Measurements from ENCODE around the gene PALM.
A peak's percentile ranks its signal among the peaks of the same experiment; 100 is the strongest.

Gene PALM

DNA sequence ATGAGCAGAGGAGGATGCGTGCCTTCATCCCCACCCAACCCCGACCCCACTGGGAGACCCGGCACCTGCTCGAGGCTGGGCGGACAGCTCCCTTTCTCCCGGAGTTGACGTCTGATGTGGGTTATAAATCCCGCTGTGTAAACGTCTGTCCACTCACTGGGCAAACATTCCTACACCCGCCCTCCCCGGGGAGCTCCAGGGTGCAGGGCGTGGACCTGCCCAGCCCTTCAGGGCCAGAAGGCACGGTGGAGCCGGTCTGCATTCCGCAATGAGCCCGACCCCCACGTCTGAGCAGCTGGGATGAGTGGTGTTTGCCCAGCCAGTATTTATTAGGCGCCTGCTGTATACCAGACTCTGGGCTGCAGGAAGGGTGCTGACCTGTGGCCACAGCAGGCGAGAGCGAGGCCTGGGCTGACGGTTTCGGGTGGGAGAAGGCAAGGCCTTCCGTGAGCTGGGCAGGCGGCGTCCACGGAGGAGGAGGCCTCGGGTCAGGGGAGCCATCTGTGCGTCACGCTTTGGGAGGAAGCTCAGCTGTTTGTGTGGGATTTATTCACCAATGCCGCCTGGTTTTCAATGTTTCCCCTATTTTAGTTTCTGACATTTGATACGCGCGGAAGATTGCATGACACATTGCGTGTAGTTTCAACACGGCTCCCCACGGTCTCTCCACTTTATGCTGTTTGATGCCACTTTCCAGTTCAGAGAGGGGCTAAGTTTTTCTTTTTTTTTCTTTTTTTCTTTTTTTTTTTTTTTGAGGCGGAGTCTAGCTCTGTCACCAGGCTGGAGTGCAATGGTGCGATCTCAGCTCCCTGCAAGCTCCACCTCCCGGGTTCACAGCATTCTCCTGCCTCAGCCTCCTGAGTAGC is 44.1 kb downstream of the PALM start:
- DNase-seq: peak; percentile 88

DNA sequence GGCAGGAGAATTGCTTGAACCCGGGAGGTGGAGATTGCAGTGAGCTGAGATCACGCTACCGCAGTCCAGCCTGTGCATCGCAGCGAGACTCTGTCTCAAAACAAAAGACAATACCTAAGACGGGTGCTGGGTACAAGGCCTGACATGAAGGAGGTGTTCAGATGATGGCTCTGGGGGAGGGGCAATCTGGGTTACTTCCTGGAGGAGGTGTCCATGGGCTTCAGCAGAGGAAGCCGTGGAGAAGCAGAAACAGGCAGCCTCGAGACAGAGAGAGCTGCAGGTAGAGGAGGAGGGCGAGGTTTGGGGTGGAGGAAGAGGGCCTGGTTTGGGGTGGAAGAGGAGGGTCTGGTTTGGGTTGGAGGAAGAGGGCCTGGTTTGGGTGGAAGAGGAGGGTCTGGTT is 45.8 kb downstream of the PALM start:
- no peak for DNase-seq

GRCh38 chr19:755063-755462 is 46.3 kb downstream of the PALM start:
- DNase-seq: no peak

DNA sequence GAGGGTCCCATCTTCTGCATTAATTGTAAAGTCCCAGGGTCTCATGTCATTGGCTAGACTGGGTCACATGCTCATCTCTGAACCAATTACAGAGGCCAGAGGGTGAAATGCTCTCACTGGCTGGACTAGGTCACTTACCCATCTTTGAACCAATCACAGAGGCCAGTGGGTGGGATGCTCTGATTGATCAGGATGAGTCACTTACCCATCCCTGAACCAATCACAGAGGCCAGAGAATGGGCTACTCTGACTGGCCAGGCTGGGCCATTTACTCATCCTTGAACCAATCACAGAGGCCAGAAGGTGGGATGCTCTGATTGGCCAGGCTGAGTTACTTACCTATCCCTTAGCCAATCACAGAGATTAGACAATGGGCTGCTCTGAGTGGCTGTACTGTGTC is 47.5 kb downstream of the PALM start:
- peak; percentile 69 for DNase-seq

DNA sequence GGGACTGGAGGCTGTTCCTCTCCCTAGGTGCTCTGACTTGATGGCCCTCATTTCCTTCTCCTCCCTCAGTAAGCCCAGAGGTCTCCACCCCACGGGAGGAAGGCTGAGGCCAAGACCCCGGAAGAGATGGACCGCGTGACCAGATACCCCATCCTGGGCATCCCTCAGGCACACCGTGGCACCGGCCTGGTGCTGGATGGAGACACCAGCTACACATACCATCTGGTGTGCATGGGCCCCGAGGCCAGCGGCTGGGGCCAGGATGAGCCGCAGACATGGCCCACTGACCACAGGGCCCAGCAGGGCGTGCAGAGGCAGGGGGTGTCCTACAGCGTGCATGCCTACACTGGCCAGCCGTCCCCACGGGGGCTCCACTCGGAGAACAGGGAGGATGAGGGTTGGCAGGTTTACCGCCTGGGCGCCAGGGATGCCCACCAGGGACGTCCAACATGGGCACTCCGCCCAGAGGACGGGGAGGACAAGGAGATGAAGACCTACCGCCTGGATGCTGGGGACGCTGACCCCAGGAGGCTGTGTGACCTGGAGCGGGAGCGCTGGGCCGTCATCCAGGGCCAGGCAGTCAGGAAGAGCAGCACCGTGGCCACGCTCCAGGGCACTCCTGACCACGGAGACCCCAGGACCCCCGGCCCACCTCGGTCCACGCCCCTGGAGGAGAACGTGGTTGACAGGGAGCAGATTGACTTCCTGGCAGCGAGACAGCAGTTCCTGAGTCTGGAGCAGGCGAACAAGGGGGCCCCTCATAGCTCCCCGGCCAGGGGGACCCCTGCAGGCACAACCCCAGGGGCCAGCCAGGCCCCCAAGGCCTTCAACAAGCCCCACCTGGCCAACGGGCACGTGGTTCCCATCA is 48.3 kb downstream of the PALM start:
- DNase-seq: no peak

DNA sequence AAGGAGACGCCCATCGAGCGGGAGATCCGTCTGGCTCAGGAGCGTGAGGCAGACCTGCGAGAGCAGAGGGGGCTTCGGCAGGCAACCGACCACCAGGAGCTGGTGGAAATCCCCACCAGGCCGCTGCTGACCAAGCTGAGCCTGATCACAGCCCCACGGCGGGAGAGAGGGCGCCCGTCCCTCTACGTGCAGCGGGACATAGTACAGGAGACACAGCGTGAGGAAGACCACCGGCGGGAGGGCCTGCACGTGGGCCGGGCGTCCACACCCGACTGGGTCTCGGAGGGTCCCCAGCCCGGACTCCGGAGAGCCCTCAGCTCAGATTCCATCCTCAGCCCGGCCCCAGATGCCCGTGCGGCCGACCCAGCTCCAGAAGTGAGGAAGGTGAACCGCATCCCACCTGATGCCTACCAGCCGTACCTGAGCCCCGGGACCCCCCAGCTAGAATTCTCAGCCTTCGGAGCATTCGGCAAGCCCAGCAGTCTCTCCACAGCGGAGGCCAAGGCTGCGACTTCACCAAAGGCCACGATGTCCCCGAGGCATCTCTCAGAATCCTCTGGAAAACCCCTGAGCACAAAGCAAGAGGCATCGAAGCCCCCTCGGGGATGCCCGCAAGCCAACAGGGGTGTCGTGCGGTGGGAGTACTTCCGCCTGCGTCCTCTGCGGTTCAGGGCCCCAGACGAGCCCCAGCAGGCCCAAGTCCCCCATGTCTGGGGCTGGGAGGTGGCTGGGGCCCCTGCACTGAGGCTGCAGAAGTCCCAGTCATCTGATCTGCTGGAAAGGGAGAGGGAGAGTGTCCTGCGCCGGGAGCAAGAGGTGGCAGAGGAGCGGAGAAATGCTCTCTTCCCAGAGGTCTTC is 49.3 kb downstream of the PALM start:
- DNase-seq: no peak

GRCh38 chr19:763181-763580 is 54.4 kb downstream of the PALM start:
- DNase-seq: no peak

- no peak for DNase-seq
Observed at GRCh38 chr19:763869-764268, 55.1 kb downstream of the PALM start.

GRCh38 chr19:764301-764700 is 55.6 kb downstream of the PALM start:
- DNase-seq: no peak

GRCh38 chr19:765179-765738 is 56.5 kb downstream of the PALM start:
- DNase-seq: no peak

DNA sequence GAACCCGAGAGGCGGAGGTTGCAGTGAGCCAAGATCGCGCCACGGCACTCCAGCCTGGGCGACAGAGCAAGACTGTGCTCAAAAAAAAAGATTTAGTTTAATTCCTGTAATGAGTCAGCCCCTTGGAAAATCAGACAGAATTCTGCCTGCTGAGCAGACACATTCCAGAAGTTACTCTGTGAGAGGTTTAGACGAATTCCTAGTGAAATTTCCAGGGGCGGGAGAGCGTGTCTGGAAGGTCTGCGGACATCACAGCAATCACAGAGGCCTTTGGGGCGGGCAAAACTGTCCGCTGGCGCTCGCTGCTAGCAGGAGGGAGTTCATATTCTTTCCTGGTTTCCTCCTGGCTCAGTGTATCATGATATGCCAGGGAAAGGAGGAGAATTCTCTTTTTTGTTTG is 59.7 kb downstream of the PALM start:
- DNase-seq: peak; percentile 92

DNA sequence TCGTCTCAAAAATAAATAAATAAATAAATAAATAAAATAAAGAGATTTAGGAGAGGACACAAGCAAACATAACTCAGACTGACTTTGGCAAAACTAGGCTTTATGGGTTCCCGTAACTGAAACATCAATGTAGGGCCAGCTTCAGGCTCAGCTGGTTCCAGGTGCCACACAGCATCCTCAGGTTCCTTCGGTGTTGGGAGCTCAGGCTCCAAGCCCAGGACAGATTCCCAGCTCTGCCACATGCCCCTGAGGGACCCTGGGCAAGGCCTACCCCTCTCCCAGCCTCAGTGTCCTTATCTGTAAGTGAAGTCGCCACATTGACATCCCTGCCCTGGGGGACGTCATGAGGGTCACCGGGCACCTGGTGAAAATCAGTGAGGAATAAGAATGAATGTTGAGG is 60.9 kb downstream of the PALM start:
- no peak for DNase-seq

DNA sequence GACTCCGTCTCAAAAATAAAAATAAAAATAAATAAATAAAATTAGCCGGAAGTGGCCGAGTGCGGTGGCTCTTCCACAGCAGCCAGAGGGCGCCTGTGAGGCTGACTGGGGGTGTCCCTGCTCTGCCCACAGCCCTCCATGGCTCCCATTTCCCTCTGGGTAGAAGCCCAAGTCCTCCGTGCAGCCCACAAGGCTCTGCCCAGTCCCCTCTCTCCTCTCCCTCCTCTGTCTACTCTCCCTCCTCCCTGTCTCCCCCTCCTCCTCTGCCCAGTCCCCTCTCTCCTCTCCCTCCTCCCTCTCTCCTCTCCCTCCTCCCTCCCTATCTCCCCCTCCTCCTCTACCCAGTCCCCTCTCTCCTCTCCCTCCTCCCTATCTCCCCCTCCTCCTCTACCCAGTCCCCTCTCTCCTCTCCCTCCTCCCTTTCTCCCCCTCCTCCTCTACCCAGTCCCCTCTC is 62.6 kb downstream of the PALM start:
- DNase-seq: no peak

DNA sequence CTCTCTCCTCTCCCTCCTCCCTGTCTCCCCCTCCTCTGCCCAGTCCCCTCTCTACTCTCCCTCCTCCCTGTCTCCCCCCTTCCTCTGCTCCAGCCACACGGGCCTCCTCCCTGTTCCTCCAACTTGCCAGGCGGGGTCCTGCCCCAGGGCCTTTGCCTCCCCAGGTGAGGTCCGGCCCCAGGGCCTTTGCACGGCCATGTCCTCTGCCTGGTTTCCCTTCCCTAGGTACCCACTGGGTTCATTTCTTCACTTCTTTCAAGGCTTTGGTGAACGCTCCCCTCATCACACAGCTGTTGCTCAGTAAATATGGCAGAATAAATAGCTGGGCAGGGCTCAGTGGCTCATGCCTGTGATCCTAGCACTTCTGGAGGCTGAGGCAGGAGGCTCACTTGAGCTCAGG is 63.3 kb downstream of the PALM start:
- DNase-seq: no peak

DNA sequence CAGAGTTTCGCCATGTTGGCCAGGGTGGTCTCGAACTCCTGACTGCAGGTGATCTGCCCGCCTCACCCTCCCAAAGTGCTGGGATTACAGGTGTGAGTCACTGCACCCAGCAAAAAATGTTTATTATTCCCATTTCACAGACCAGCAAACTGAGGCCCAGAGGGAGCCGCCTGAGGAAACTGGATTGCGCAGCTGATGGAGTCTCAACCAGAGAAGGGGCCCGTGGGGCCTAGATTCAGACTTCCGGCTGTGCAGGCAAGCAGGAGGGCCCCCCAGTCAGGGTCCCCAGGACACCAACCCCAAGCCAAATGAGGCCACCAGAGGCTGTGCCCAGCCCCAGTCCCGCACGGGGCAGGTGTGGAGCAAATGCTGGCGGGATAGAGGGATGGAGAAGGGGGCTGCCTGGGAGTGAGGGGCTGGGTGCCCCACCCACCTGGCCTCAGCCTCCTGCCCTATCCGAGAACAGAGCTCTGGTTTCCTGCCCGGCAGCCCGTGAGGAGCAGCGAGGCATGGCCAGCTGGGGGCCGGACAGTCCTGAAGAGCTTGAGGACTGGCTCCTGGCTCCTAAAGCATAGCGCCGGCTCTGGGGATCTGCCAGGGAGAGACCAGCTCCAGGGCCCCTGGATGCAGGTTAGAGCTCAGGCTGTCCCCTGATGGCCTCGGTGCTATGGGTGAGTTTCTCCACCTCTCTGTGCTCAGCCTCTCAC is 64.1 kb downstream of the PALM start:
- DNase-seq: no peak

- DNase-seq: no peak
Observed at GRCh38 chr19:776549-776948, 67.8 kb downstream of the PALM start.

- peak; percentile 83 for DNase-seq
Observed at GRCh38 chr19:778910-779653, 70.3 kb downstream of the PALM start.

GRCh38 chr19:780935-781334 is 72.2 kb downstream of the PALM start:
- no peak for DNase-seq

- DNase-seq: no peak
Observed at GRCh38 chr19:781800-782184, 73.1 kb downstream of the PALM start.

GRCh38 chr19:782185-782877 is 73.6 kb downstream of the PALM start:
- DNase-seq: peak; percentile 88

Data from islet precursor cell (in vitro differentiated cells).